MCF 10A (cell line): ENCODE measurements around the gene LZTS2. TPM values are rescaled to one million over a fixed set of nuclear protein-coding genes. Genes with fewer than 3 reads are reported as not detected.

Experiments
- BruUV-seq: library from RNA; stranded (reverse); fragments of 400-500 nt; replicated peaks from 2 replicates; lab custom pipeline; 2021; lab: Mats Ljungman, UMichigan
- CTCF ChIA-PET: fragments of 300-600 bp; sonication (Branson Sonifier 250); formaldehyde crosslinking; extraction: SDS; loops from one replicate; lab custom pipeline; 2021; ENCODE audit warnings: antibody characterized with exemption, inconsistent platforms; lab: Yijun Ruan, JAX
- POLR2A ChIA-PET: fragments of 300-600, 350-650 bp; sonication (Branson Sonifier 250); formaldehyde crosslinking; extraction: SDS; loops from one replicate; lab custom pipeline; 2020; ENCODE audit warnings: antibody characterized with exemption, inconsistent platforms; lab: Yijun Ruan, JAX
- DNase-seq: peaks from one replicate; pipeline ENCODE4 v3.0.0-alpha.2; 2018; ENCODE audit not compliant: unreplicated experiment
- H3K27ac Mint-ChIP-seq: one replicate; pipeline ENCODE4 v1.8.0; 2022; ENCODE audit warnings: mild to moderate bottlenecking, low read depth, mixed read lengths; ENCODE audit not compliant: unreplicated experiment
- H3K27me3 Mint-ChIP-seq: one replicate; pipeline ENCODE4 v1.8.0; 2022; ENCODE audit warnings: mixed read lengths; ENCODE audit not compliant: insufficient read depth, unreplicated experiment
- H3K36me3 Mint-ChIP-seq: one replicate; pipeline ENCODE4 v1.8.0; 2022; ENCODE audit warnings: mild to moderate bottlenecking, moderate library complexity, mixed read lengths; ENCODE audit not compliant: insufficient read depth, unreplicated experiment
- H3K4me1 Mint-ChIP-seq: one replicate; pipeline ENCODE4 v1.8.0; 2022; ENCODE audit warnings: mixed read lengths; ENCODE audit not compliant: insufficient read depth, unreplicated experiment
- H3K4me3 Mint-ChIP-seq: one replicate; pipeline ENCODE4 v1.8.0; 2022; ENCODE audit warnings: mild to moderate bottlenecking, moderate library complexity, mixed read lengths; ENCODE audit not compliant: unreplicated experiment
- H3K9me3 Mint-ChIP-seq: one replicate; pipeline ENCODE4 v1.8.0; 2022; ENCODE audit warnings: mixed read lengths; ENCODE audit not compliant: unreplicated experiment
- CTCF ChIP-seq: fragments of 200-600 bp; IDR thresholded peaks from one replicate; pipeline ENCODE4 v1.8.0; 2022; ENCODE audit warnings: antibody characterized with exemption, mild to moderate bottlenecking; ENCODE audit not compliant: unreplicated experiment
- intact Hi-C: fragments of 100-400 bp; cut with micrococcal nuclease; formaldehyde crosslinking; loops from 2 replicates; pipeline ENCODE4 v1.14.1; 2022
- total RNA-seq: library from RNA; stranded (reverse); gene quantifications from 2 replicates; pipeline ENCODE4 v1.2.3, GENCODE V29; 2022

LZTS2 gene
- total RNA-seq, 1 experiment from 2014 or later, result 15.2 TPM

DNA sequence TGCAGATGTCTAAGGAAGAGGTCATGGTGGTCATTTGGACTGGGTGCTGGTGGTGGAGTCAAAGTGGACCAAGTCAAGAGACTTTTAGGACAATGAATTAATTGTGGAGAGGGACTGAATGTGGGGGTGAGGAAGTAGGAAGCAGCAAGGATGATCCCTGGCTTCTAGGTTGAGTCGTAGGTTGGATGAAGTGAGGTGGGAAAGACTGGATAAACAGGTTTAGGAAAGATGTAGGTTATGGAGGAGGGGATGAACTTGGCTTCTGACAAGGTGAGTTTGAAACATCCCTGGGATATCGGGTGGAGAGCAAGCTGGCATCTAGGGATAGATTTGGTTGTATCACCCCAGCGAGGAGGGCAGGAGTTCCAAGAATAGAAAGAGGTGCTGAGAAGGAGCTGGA is 22.7 kb upstream of the LZTS2 start:
- Mint-ChIP-seq H3K4me3 (no peak overlapping the region), H3K9me3 (no peaks in the 10 kb centered on the region), H3K4me1 (no peaks in the 10 kb centered on the region), H3K27ac (no peak overlapping the region), H3K36me3 (peaks cover 15% of the 10 kb centered on the region), H3K27me3 (no peaks in the 10 kb centered on the region)
- ChIA-PET CTCF (no interaction called here), POLR2A (interaction anchor here (0.6 kb wide), 1 partner anchor 10 kb away, joined by 3 read pairs; the partner anchor contains the start of genes MRPL43 and TWNK)
- no TSS peak for BruUV-seq
- intact Hi-C loops, result no loop called here
- no peak for TF ChIP-seq CTCF
- DNase-seq, result no peak

DNA sequence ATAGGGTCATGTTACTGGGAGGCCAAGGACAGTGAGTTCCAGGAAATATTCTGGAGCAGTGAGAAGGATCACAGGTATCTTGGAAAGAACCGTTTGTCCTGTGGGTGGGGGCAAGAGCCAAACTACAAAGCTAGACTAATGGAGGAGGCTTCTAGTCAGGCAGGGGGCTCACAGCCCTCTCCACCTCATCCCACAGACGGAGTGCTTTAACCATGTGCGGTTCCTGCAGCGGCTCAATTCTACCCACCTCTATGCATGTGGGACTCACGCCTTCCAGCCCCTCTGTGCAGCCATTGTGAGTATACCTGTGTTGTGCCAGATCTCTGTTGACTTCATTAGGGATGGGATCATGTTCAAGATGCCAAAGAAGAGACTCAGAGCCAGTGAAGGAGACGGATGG is 22.2 kb upstream of the LZTS2 start:
- Mint-ChIP-seq H3K9me3 (no peaks in the 10 kb centered on the region), H3K27me3 (no peaks in the 10 kb centered on the region), H3K27ac (no peak overlapping the region), H3K36me3 (peaks cover 21% of the 10 kb centered on the region), H3K4me3 (no peak overlapping the region), H3K4me1 (no peaks in the 10 kb centered on the region)
- no TSS peak for BruUV-seq
- POLR2A ChIA-PET, result no interaction called here
- no peak for TF ChIP-seq CTCF
- DNase-seq, result no peak
- CTCF ChIA-PET, result no interaction called here
- intact Hi-C loops, result no loop called here

DNA sequence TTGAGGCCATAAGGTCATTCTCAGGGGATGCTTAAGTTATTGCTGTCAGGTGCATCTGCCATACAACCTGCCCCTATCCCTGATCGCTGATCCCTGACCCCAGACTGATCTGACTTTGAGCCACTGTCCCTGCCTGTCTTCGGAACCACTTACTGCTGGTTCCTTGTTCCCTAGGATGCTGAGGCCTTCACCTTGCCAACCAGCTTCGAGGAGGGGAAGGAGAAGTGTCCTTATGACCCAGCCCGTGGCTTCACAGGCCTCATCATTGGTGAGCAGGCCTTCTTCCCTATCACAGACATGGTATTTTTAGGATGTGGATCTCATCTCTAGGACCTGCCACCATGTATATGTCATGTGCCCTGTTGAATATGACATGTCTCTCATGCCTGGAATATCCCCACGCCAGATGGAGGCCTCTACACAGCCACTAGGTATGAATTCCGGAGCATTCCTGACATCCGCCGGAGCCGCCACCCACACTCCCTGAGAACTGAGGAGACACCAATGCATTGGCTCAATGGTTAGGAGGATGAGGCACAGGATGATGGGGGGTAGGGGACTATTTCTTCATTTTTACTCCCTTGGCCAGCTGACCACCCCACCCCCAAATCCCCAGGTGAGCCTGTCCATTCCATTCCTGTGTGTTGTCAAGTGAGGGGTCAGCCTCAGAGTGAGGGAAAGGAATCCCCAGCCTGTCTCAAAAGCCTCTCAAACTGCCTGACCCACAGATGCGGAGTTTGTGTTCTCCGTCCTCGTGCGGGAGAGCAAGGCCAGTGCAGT is 21.3 kb upstream of the LZTS2 start:
- intact Hi-C loops, result no loop called here
- no peak for TF ChIP-seq CTCF
- Mint-ChIP-seq H3K27me3 (no peaks in the 10 kb centered on the region), H3K4me3 (no peak overlapping the region), H3K27ac (no peak overlapping the region), H3K9me3 (no peaks in the 10 kb centered on the region), H3K36me3 (peaks cover 28% of the 10 kb centered on the region), H3K4me1 (no peaks in the 10 kb centered on the region)
- POLR2A ChIA-PET, result no interaction called here
- BruUV-seq, result no TSS peak
- CTCF ChIA-PET, result no interaction called here
- no peak for DNase-seq

GRCh38 chr10:100978901-100979195 is 20.8 kb upstream of the LZTS2 start:
- H3K36me3 Mint-ChIP-seq, result peaks cover 28% of the 10 kb centered on the region
- DNase-seq, result no peak
- BruUV-seq, result no TSS peak
- ChIA-PET CTCF (no interaction called here), POLR2A (no interaction called here)
- H3K4me1 Mint-ChIP-seq, result no peaks in the 10 kb centered on the region
- no peak overlapping the region for H3K4me3 Mint-ChIP-seq
- TF ChIP-seq CTCF, result no peak
- H3K27ac Mint-ChIP-seq, result no peak overlapping the region
- no peaks in the 10 kb centered on the region for H3K9me3 Mint-ChIP-seq
- intact Hi-C loops, result no loop called here
- H3K27me3 Mint-ChIP-seq, result no peaks in the 10 kb centered on the region
